Muscle of back (tissue), 11 donors: Measurements from ENCODE around the gene CAPZA2. TPM values are rescaled to one million over a fixed set of nuclear protein-coding genes. Genes with fewer than 3 reads are reported as not detected.
A peak's percentile ranks its signal among the peaks of the same experiment; 100 is the strongest.

Experiments used
- DNase-seq, 3 donors: peaks; one replicate each; pipeline versions ENCODE4 v3.0.0 to v3.0.0-alpha.2; 2013
- polyA plus RNA-seq, 10 donors: library from polyadenylated mRNA; unstranded; fragments of 120-200 nt; gene quantifications; one replicate each; pipeline ENCODE4 v1.2.1, GENCODE V29; 2013; ENCODE audit not compliant: insufficient read length in 10 of 10

CAPZA2 gene
- polyA plus RNA-seq, 10 donors = 147 to 264 (median 216) TPM

DNA sequence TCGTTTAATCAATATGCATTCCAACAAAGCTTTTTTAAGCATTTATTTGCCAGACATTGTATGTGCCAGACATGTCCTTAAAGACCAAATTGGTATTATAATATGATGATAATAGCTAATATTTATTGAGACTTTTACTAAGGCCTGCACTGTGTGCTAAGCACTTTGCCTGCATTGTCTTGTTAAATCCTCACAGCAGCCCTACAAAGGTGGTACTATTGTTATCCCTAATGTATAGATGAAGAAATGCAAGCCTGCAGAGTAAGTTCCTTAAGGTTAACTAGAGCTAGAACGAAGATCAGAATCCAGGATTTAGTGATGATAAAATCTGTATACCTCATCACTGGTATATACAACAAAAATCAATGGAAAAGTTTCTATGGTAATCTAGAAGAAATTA lies 5.3 kb upstream of the CAPZA2 start:
- no peak for DNase-seq

DNA sequence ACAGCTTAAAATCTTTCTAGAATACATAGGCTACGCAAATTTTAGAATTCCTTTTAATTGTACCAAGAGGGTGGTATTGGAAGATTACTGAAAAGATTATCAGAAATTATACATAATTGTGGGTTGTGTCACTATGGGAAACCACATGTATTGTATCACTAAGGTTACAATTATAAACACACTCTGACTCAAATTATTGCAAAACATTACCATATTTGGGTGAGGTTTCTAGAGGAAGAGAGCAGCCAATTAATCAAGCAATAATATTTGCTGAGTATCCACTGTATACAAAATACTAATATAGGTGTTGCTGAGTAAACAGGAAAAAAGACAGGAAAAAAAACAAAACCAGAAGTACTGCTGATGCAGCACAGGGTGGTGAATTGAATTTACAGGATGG lies 3.1 kb upstream of the CAPZA2 start:
- peak in 1 of 3 donors; percentile 49 for DNase-seq

DNA sequence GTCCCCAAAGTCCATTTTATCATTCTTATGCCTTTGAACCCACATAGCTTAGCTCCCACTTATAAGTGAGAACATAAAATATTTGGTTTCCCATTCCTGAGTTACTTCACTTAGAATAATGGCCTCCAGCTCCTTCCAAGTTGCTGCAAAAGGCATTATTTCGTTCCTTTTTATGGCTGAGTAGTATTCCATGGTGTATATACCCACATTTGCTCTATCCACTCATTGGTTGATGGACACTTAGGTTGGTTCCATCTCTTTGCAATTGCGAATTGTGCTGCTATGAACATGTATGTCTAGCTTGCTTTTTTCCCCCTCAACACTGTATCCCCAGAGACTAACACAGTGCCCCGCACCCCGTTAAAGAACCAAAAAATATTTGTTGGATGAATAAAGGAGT lies 670 bp upstream of the CAPZA2 start:
- no peak for DNase-seq

DNA sequence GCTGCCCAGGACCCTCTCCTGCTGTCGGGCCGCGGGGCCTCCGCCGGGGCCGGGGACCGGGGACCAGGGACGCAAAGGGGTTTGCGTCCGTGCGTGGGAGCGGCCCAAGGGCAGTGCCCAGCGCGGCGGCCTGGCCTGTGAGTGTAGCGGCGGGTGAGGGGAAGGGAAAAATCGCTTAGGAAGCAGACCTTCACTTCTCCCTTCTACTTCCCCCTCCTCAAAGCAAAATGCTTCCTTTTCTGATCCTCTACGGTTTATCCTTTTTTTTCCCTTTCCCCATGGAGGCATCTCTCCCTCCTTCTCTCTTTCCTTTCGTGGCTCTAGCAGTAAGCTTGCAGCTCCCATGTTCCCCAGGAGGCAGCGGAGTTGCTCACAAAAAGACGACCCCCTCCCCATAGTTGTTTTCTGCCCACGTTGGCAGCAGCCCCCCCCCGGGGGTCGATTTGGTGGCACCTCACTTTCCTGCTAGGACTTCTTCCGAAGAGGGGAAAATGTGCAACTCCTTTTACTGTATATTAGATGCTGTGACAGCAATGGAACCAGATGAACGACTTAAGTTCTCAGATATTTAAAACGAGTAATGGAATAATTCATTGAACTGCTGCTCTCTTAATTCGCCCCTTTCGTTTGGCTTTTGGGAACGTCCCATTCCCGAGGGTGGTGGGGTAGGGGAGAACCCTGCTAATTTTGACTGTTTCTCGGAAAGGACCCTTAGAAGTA lies 724 bp downstream of the CAPZA2 start:
- peak; percentile 26 to 76 (median 47) for DNase-seq

DNA sequence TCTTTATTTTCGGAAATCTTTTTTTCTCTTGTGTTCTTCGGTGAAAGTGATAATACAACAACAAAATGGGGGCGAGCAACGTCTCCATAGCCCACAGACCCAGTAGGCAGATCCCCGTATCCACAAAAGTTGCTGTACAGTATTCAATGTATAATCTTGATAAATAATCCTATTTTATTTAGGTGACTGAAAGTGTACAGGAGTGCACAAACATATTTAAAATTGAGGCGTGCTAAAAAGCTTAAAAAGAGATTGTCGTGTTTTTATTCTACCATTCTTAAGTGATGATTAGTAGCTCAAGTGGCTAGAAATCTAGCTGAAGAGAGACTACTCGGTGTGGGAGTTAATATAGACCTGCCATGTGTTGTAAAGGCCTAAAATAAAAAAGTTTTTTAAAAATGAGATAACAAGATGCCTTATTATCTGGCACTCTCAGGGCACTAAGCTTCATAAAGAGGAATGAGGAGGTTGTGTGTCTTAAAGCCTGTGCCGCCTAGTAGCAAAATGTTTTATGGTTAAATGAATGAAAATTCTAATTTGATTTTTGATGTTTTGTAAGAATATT lies 1.6 kb downstream of the CAPZA2 start:
- DNase-seq = peak in 1 of 3 donors; percentile 14

DNA sequence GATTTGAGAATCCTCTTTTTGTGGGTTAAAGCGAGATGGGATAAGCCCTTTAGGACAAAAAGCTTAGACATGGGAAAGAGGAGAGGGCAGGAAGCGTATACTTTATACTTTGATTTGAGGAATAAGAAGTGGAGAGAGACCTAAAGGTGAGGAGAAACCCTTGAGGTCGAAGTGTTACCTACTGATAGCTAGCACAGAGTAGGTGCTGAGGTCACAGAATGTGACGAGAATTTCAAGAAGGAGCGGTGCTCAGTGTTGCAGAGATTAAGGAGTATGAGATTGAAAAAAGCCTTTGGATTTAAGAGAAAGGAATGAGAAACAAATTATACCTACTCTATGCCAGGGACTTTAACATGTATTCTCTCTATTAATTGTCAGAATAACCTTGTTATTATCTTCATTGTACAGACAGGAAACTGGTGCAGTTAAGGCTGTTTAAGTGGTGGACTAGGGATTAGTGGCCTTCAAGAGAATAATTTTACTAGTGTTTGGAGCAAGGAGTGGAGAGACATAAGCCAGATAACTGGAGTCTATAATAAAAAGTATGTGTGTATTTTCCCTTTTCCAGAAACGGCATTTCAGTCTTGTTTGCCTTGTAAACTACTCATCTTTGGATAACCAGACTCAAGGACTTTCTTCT lies 8.8 kb downstream of the CAPZA2 start:
- no peak for DNase-seq

DNA sequence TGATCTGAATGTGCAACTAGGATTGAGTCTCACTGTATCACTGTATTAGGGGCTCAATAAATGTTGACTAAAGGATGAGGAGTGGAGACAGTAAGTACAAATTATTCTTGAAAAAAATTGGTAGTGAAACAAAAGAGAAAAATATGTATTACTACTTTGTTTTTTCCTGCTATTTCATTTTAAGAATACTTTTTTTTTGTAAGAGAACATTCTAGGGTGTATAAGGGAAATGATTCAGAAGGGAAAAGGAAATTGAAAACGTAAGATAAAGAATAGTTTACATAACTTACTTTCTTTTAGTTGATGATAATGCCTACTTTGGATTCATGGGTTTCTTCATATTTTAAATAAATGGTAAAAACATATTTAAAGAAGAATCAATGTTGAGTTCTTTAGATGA lies 9.6 kb downstream of the CAPZA2 start:
- no peak for DNase-seq

DNA sequence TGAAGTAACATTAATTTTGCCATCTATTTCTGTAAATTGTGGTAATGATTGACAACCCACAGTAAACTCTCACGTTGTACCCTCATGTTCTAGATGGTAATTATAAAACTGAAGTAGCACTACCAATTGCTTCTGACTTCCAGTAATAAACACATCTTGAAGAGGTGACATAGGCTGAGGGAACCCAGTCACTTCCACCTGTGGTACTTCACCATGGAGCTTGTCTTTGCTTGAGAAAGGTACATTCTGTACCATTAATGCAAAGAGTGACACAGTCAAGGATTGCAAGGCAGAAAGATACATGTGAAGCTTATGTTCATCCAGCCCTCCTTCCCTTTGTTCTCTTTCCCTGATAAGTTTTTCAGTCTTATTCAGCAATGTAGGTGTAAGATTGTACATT lies 11.2 kb downstream of the CAPZA2 start:
- DNase-seq = no peak

DNA sequence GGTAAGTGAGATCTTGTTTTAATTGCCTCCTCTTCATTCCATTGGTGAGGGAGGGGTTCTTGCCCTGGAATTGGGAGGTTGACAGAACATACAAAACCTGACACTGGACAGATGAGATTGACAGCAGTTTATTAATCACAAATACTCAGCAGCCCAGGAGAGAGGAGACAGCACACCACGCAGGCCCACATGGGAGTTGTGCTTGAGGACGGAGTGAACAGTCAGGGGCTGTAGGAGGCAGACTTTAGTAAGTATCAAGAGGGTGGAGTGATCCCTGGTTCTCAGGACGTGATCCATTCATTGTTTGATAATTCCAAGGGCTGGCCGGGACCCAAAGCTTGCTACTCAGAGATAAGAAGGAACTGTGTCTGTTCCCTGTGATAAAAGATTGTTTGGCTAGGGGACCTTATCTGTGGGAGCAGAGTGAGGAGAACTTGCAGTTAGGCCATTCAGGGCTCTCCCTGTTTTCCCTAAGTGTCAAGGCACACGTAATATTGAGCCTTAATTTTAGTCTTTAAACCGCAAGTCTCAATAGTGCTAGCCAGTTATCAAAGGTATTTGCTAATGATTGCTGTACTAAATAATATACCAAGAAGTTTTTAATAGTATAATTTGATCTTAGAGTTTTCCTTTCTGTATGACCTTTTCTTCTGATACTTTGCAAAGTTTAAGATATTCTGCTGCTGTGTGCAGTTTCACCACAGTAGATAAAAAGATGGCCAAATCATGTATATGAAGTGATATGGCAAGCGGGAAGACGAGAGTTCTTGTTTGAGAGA lies 14.5 kb downstream of the CAPZA2 start:
- peak in 1 of 3 donors; percentile 10 for DNase-seq

DNA sequence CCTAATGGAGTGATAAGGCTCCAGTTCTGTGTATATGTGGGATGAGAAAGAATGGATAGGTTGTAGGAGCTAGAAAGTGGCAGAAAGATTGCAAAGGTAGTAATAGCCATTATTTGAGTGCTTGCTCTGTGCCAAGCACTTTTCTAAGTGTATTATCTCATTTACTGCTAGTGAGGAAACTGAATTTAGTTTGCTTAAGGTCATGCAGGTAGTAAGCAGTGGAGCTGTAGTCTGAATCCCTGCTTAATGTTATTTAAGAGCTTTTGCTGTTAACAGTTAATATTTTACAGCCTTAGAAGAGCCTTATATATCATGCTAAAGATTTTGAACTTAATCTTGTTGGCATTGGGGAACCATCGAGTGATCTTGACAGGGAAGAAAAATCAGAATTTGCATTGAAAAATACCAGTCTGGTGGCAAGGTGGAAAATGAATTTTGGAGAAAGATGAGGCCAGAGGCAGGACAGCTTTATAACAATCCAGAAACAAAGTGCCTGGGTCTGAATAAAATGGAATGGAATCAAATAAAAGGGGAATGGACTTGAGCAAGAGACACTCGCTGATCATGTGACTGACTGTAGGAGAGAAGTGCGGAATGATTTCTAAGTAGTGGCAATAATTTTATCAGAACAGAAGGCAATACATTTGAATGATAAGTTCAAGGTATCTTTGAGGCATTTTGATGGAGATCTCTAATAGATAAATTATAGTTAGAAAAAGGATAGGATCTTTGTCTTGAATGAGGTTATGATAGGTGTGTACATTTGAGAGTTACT lies 15.2 kb downstream of the CAPZA2 start:
- no peak for DNase-seq

DNA sequence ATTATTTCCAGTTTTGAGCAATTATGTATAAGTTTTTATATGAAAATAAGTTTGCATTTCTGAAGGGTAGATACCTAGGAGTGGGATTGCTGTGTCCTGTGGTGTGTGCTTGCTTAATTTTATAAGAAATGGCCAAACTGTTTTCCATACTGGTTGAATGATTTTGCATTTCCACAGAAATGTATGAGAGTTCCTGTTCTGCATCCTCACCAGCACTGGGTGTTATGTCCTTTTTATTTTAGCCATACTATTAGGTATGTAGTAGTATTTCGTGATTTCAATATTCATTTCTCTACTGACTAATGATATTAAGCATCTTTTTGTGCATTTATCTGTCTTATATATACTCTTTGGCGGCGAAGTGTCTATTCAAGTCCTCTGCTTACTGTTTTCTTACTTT lies 22.3 kb downstream of the CAPZA2 start:
- DNase-seq = no peak

DNA sequence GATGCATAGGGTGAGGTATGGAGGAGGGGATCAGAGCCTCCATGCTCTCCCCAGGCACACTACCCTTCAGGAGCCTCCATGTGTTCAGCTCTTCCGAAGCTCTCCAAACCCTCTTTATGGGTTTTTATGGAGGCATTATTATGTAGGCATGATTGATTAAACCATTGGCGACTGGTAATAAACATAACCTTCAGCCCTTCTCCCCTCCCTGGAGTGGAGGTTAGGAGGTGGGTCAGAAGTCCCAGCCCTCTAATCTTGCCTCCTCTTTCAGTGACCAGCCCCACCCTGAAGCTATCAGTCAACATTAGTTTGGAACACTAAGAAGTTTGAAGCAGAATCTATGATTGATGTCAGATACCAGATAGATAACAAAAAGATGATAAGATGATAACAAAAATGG lies 23.3 kb downstream of the CAPZA2 start:
- DNase-seq = no peak

DNA sequence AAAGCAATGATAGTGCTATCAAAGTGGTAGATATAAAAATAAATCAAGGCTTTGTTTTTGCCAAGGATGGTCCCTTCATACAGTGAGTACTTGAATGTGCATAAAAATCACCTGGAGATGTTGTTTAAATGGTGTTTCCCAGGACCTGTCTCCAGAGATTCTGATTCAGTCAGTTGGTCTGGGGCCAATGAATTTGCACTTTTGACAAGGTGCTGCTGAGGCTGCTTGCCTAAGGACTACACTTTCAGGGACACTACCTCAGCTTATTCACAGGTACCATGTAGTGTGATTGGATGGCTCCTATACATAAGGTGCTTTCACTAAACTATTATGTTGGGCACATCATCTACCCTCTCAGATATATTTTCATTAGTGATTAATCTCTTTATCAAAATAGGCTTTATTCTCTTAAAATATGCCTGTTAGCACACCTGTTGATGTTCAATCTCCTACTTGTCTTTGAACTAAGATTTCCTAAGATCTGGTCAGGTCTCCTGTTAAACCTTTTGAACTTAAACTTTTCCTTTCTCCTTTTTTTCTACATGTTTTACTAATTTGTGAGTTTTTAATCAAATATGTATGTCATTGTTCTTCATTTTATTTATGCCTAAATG lies 24.3 kb downstream of the CAPZA2 start:
- DNase-seq = no peak

DNA sequence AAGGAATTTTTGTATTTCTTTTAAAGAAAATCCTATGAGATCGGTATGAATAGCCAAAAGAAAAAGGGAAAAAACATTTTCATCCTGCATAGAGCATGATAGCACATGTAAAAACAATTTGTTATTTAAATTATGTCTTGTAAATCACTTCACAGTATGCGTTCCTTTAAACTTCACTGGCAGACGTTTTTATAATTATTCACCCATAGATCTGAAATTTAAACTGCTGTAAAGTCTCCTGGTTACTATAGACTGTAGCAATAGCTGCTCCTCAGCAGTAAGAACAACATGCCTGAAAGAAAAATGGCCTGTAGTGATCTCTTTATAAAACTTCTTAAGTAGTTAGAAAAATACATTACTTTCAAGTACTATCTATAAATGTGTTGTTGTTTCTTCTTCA lies 26.5 kb downstream of the CAPZA2 start:
- peak in 1 of 3 donors; percentile 9 for DNase-seq

DNA sequence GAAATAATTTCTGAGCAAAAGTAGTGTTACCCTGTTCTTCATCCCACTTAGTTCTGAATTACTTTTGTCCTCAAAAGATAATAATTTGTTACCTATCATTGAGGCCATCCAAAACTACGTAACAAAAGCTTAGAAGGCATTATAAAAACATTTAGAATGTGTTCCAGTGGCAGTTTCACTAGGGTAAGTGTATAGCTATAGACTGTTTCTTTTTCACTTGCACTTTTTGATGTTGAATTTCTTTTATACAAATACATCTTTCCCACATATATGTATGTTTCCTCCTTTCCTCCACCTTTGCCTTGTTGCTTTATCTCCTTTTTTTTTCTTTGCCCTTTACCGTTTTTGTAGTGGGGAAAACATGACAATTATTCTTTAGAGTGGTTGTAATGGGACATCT lies 33.5 kb downstream of the CAPZA2 start:
- DNase-seq = no peak

DNA sequence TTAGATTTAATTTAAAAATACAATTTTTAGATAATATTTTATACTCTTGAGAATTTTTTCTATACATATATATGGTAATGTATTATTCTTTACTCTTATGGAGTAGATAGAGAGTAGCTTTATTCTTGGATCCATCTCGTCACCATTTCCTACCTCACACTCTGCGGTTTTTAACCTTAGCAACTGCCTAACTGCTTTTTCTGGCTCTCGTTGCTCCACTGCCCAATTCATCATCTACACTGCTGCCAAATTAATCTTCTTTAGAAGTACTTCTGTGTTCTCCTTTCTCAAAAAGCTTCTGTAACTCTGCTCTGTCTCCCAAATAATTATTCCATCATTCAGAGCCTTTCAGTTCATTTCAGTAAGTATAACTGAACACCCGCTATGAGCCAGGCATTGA lies 35.3 kb downstream of the CAPZA2 start:
- DNase-seq = no peak

DNA sequence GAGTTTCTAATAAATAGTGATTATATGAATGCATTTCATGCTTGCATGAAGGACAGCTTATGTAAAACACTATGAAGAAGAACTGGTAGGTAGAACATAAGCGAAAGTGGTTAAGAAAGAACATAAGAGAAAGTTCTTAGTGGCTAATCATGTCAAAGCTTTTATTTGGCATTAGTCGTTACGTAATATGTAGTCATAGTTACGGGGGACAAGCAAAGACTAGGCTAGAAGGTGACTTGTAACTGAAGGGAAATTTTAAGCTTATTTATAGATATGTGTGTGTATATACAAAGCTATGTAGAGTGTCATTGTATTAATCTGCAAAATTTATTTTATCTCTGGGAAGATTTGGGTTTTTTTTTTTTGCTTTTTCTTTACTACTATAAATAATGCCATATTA lies 36.9 kb downstream of the CAPZA2 start:
- DNase-seq = no peak

DNA sequence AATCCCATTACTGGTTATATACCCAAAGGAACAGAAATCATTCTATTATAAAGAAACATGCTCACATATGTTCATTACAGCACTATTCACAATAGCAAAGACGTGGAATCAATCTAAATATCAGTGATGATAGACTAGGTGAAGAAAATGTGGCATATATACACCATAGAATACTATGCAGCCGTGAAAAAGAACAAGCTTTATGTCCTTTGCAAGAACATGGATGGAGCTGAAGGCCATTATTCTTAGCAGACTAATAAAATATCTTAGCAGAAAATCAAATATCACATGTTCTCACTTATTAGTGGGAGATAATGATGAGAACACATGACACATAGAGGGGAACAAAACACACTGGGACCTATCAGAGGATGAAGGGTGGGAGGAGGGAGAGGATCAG lies 38.8 kb downstream of the CAPZA2 start:
- no peak for DNase-seq

DNA sequence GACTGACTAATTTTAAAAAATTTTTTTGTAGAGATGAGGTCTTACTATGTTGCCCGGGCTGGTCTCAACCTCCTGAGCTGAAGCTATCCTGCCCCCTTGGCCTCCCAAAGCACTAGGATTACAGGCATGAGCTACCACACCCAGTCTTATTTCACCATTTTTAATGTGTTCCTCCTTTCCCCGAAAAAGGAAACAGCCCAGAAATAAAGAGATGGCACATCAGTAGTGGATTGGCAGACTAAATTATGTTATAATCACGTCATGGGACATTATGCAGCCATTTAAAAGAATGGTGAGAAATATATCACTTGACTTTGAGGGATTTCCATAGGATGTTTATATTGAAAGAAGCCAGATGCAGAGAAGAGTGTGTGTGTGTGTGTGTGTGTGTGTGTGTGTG lies 40.5 kb downstream of the CAPZA2 start:
- no peak for DNase-seq

DNA sequence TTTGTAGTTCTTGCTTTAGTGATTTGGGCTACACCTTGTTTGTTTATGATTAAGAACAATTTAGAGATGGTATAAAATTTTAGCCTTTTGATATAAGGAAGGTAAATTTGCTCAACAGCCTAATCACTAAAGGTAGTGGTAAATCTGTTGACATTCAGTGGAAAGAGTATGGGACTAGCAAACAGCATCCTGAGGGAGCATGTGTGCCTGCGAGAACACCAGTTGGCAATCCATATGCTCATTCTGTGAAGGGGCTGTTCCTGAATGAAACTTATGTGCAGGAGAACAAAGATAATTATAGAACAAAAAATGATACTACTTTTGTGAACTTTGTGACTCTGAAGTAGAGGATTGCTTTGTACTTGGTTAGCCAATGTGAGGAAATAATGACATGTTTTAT lies 44.0 kb downstream of the CAPZA2 start:
- no peak for DNase-seq

DNA sequence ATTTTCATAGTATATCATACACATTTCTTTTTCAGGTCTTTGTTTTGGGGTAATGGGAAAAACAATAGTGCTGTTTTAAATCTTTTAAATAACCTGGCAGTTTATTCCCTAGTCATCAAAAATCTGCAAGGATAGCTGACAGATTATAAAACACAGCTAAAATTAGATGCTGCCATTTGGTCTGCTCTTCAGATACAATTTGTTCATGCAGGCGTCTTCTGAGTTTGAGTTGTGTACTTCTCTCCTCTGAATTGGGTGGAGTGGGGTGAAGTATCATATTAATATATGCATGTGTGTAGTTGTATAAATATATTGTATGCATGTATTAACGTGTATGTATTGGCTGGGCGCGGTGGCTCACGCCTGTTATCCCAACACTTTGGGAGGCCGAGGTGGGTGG lies 48.0 kb downstream of the CAPZA2 start:
- no peak for DNase-seq
